ENCODE results near the gene UBA5. TPM values are rescaled to one million over a fixed set of nuclear protein-coding genes. Genes with fewer than 3 reads are reported as not detected.
"Not testable (repeated sequence)": the region's sequence is repeated elsewhere in the genome, so short reads cannot be mapped to it uniquely, and the experiment has no call there.

UBA5 gene
- total RNA-seq, result 10 to 100 TPM; 37.3 to 71.5 (median 52.8) TPM
- polyA plus RNA-seq, result 10 to 100 TPM; 19.2 to 33.3 (median 30.8) TPM
- long read RNA-seq, donor 1, transcript UBA5-202 (12 exons, 3,705 nt), result major isoform, 10 of 28 reads
- long read RNA-seq, donor 1, partial matches to known transcripts, result 15 of 28 reads
- long read RNA-seq, donor 1, other reads (novel, unspliced or antisense), result 0 of 28 reads
- long read RNA-seq, donor 2, partial matches to known transcripts, result 7 of 8 reads
- long read RNA-seq, donor 2, other reads (novel, unspliced or antisense), result 0 of 8 reads

DNA sequence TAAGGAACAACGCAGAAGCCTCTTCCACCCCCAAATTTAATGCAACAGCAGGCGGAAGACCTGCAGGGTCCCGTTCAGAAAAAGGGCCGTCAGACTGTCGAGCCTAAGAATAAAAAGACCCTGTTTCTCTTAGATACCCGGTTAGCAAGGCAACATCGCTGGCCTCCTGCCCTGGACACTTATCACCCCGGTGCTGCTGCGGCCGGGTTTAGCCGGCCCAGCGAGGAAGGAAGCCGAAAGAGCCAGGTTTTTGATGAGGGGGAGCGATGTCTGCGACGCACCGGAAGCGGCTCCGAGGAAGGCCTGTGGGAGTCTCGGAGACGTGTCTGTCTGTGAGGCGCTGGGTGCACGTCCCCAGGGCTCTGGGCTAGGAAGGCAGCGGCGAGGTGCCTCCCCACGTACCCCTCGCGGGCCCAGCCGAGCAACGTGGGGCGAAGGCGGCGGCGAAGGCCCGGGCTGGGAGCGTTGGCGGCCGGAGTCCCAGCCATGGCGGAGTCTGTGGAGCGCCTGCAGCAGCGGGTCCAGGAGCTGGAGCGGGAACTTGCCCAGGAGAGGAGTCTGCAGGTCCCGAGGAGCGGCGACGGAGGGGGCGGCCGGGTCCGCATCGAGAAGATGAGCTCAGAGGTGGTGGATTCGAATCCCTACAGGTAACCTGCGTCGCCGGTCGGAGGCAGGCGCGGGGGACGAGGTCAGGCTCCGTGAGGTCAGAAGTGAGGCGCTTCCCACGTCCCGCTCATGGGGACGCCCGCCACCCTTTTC lies at the start of gene UBA5:
Gene UBA5, plus strand, starts transcription at position 278 of the 759 bp plus-strand sequence. Its CDS starts 209 bp downstream, at position 487.
- H3K36me3 ChIP-seq, result no peaks in the 10 kb centered on the region
- peak; percentile 93 for DNase-seq
- H3K4me3 ChIP-seq, result peak within 1 kb of the TSS; percentile 68 to 91 (median 85)
- no peaks in the 10 kb centered on the region for H3K9me3 ChIP-seq
- intact Hi-C loops (cut with DNase I; ENCODE audit: low total_unique reads), result no loop called here
- H3K27me3 ChIP-seq (replicated peaks in 1 of 7), result no peaks in the 10 kb centered on the region
- TF ChIP-seq, protein P1, sequence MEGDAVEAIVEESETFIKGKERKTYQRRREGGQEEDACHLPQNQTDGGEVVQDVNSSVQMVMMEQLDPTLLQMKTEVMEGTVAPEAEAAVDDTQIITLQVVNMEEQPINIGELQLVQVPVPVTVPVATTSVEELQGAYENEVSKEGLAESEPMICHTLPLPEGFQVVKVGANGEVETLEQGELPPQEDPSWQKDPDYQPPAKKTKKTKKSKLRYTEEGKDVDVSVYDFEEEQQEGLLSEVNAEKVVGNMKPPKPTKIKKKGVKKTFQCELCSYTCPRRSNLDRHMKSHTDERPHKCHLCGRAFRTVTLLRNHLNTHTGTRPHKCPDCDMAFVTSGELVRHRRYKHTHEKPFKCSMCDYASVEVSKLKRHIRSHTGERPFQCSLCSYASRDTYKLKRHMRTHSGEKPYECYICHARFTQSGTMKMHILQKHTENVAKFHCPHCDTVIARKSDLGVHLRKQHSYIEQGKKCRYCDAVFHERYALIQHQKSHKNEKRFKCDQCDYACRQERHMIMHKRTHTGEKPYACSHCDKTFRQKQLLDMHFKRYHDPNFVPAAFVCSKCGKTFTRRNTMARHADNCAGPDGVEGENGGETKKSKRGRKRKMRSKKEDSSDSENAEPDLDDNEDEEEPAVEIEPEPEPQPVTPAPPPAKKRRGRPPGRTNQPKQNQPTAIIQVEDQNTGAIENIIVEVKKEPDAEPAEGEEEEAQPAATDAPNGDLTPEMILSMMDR (IDR thresholded peaks at IDR 0.05 in 8 of 11, conservative IDR thresholded peaks at IDR 0.05 in 3 of 11), result no peak
- TF ChIP-seq POLR2AphosphoS5 (IDR thresholded peaks at IDR 0.05) (peak; percentile 69 to 82 (median 72)), POLR2A (IDR thresholded peaks at IDR 0.05) (no peak)
- WGBS, 5 donors, result 0 to 1% (median 0%) methylated on average over 48 to 64 of the region's 64 CpGs
- peak within 1 kb of the TSS; percentile 82 to 93 (median 91) for H3K27ac ChIP-seq
- H3K4me1 ChIP-seq, result peaks cover 24 to 89% (median 51%) of the 10 kb centered on the region in 6 donors

DNA sequence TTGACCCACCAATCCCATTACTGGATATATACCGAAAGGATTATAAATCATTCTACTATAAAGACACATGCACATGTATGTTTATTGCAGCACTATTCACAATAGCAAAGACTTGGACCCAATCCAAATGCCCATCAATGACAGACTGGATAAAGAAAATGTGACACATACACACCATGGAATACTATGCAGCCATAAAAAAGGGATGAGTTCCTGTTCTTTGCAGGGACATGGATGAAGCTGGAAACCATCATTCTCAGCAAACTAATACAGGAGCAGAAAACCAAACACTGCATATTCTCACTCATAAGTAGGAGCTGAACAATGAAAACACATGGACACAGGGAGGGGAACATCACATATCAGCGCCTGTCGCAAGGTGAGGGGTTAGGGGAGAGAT lies 44.8 kb upstream of the UBA5 start:
- WGBS, 5 donors, result 93 to 99% (median 95%) methylated on average over 3 of the region's 3 CpGs
- not testable (repeated sequence) for H3K27ac ChIP-seq

DNA sequence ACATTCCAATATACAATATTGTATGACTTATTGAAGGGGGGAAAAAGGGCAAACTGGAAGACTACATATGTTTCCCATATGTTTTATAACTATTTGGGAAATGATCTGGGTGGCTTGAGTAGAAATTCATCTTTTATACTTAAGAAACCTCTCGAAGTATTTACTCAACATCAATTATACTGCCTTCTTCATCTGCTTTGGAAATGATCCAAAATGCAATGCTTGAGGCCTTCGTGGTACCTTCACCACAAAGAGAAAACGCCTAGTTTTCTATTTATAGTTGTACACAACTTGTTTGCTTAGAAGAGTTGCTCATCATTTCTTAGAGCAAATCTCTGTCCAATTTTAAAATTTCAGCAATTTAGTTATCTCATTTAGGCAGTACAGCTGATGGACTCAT lies 44.2 kb upstream of the UBA5 start:
- H3K27me3 ChIP-seq (replicated peaks in 1 of 7), result no peaks in the 10 kb centered on the region
- TF ChIP-seq POLR2A (IDR thresholded peaks at IDR 0.05) (no peak), POLR2AphosphoS5 (IDR thresholded peaks at IDR 0.05) (no peak)
- TF ChIP-seq, protein P1 (IDR thresholded peaks at IDR 0.05 in 8 of 11, conservative IDR thresholded peaks at IDR 0.05 in 3 of 11), result no peak
- H3K36me3 ChIP-seq, result peaks cover 0 to 65% (median 12%) of the 10 kb centered on the region in 6 donors
- no peak for DNase-seq
- intact Hi-C loops (cut with DNase I; ENCODE audit: low total_unique reads), result no loop called here
- H3K4me3 ChIP-seq, result no peak overlapping the region
- 50 to 58% (median 56%) methylated on average over 3 of the region's 3 CpGs for WGBS, 5 donors
- H3K9me3 ChIP-seq, result peaks cover 0 to 14% (median 7%) of the 10 kb centered on the region in 8 donors
- no peaks in the 10 kb centered on the region for H3K4me1 ChIP-seq
- no peak overlapping the region for H3K27ac ChIP-seq

More for the DNA sequence above, 44.8 kb upstream of the UBA5 start:
- Histone ChIP-seq H3K9me3 (peaks cover 0 to 14% (median 7%) of the 10 kb centered on the region in 8 donors), H3K36me3 (peaks cover 0 to 59% (median 11%) of the 10 kb centered on the region in 6 donors)
- H3K27me3 ChIP-seq (replicated peaks in 1 of 7); intact Hi-C loops (cut with DNase I; ENCODE audit: low total_unique reads); H3K4me1 ChIP-seq; H3K4me3 ChIP-seq; DNase-seq: not testable (repeated sequence)

DNA sequence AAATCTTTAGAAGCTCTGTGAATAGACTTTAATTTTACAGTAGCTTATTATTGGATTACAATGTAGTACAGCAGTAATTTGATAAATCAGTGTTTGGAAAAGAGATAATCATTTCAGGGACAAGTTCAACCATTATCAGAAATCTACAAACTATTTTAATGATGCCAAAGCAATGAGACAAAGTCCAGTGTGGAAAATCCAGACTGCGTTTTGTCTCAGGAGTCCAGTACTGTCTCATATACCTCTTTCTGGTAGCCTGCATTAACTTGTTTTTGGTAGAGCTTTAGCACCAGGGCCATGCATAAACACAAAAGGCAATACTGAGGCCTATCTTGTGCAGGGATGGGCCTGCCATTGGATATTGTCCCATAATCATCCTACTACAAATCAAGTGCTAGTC lies 43.3 kb upstream of the UBA5 start:
- Histone ChIP-seq H3K27ac (no peak overlapping the region), H3K4me3 (no peak overlapping the region), H3K36me3 (peaks cover 0 to 70% (median 18%) of the 10 kb centered on the region in 6 donors), H3K9me3 (peaks cover 0 to 14% (median 7%) of the 10 kb centered on the region in 8 donors), H3K4me1 (no peaks in the 10 kb centered on the region), H3K27me3 (replicated peaks in 1 of 7) (no peaks in the 10 kb centered on the region)
- TF ChIP-seq, protein P1 (IDR thresholded peaks at IDR 0.05 in 8 of 11, conservative IDR thresholded peaks at IDR 0.05 in 3 of 11), result no peak
- TF ChIP-seq POLR2AphosphoS5 (IDR thresholded peaks at IDR 0.05) (no peak), POLR2A (IDR thresholded peaks at IDR 0.05) (no peak)
- intact Hi-C loops (cut with DNase I; ENCODE audit: low total_unique reads), result no loop called here
- DNase-seq, result no peak
- WGBS, 5 donors, result 96 to 100% (median 100%) methylated on average over 1 of the region's 1 CpG

Data from spleen (tissue), 13 donors.